ENCODE data around the gene SLC6A19. TPM values are rescaled to one million over a fixed set of nuclear protein-coding genes. Genes with fewer than 3 reads are reported as not detected.

Gene SLC6A19
- total RNA-seq, 2 experiments from 2014 or later, result not detected

- H3K9me3 ChIP-seq (ENCODE audit: control insufficient read depth in 1 of 2, insufficient read depth in 1 of 2, low read length in 2 of 2), result peaks cover 9 to 18% of the 10 kb centered on the region in 2 experiments
- H3K4me3 ChIP-seq (ENCODE audit: low read length), result no peak overlapping the region
- Mint-ChIP-seq H3K4me3 (no peak overlapping the region), H3K9me3 (peaks cover 5% of the 10 kb centered on the region), H3K36me3 (ENCODE audit: low read depth) (no peaks in the 10 kb centered on the region), H3K4me1 (ENCODE audit: low read depth) (peaks cover 11% of the 10 kb centered on the region), H3K27me3 (peaks cover 6% of the 10 kb centered on the region), H3K27ac (no peak overlapping the region)
- ATAC-seq (ENCODE audit: poor library complexity), result no peak
- peaks cover 0 to 2% of the 10 kb centered on the region in 2 experiments for H3K27me3 ChIP-seq (ENCODE audit: control insufficient read depth in 1 of 2, insufficient read depth in 2 of 2, low read length in 2 of 2)
- no peak overlapping the region for H3K27ac ChIP-seq (ENCODE audit: low read depth in 1 of 2, low read length in 2 of 2)
- CTCF ChIA-PET, result no interaction called here
- no peak for TF ChIP-seq CTCF (IDR thresholded peaks at IDR 0.05)
- no peaks in the 10 kb centered on the region for H3K4me1 ChIP-seq (ENCODE audit: insufficient read depth, low read length)
- no peak for DNase-seq
- H3K36me3 ChIP-seq (ENCODE audit: insufficient read depth, low read length), result no peaks in the 10 kb centered on the region
- POLR2A ChIA-PET, result no interaction called here
- intact Hi-C loops (cut with DNase I, micrococcal nuclease), result no loop called here
Measured at GRCh38 chr5:1231354-1231905, 30.0 kb downstream of the SLC6A19 start.

GRCh38 chr5:1232780-1233179 lies 31.4 kb downstream of the SLC6A19 start:
- no peak for DNase-seq
- peaks cover 6% of the 10 kb centered on the region for H3K27me3 Mint-ChIP-seq
- peaks cover 7% of the 10 kb centered on the region for H3K9me3 Mint-ChIP-seq
- POLR2A ChIA-PET, result no interaction called here
- H3K4me3 ChIP-seq (ENCODE audit: low read length), result no peak overlapping the region
- CTCF ChIA-PET, result no interaction called here
- peaks cover 12 to 30% of the 10 kb centered on the region in 2 experiments for H3K9me3 ChIP-seq (ENCODE audit: control insufficient read depth in 1 of 2, insufficient read depth in 1 of 2, low read length in 2 of 2)
- H3K27ac Mint-ChIP-seq, result no peak overlapping the region
- intact Hi-C loops (cut with DNase I, micrococcal nuclease), result no loop called here
- no peak for ATAC-seq (ENCODE audit: poor library complexity)
- no peak overlapping the region for H3K27ac ChIP-seq (ENCODE audit: low read depth in 1 of 2, low read length in 2 of 2)
- no peaks in the 10 kb centered on the region for H3K4me1 ChIP-seq (ENCODE audit: insufficient read depth, low read length)
- no peaks in the 10 kb centered on the region for H3K36me3 ChIP-seq (ENCODE audit: insufficient read depth, low read length)
- H3K36me3 Mint-ChIP-seq (ENCODE audit: low read depth), result no peaks in the 10 kb centered on the region
- no peak for TF ChIP-seq CTCF (IDR thresholded peaks at IDR 0.05)
- peaks cover 6% of the 10 kb centered on the region for H3K4me1 Mint-ChIP-seq (ENCODE audit: low read depth)
- H3K4me3 Mint-ChIP-seq, result no peak overlapping the region
- peaks cover 0 to 2% of the 10 kb centered on the region in 2 experiments for H3K27me3 ChIP-seq (ENCODE audit: control insufficient read depth in 1 of 2, insufficient read depth in 2 of 2, low read length in 2 of 2)

- ATAC-seq (ENCODE audit: poor library complexity) (no peak), DNase-seq (no peak)
- no peak overlapping the region for H3K27ac Mint-ChIP-seq
- Histone ChIP-seq H3K27me3 (ENCODE audit: control insufficient read depth in 1 of 2, insufficient read depth in 2 of 2, low read length in 2 of 2) (no peaks in the 10 kb centered on the region), H3K27ac (ENCODE audit: low read depth in 1 of 2, low read length in 2 of 2) (no peak overlapping the region), H3K4me3 (ENCODE audit: low read length) (no peak overlapping the region), H3K9me3 (ENCODE audit: control insufficient read depth in 1 of 2, insufficient read depth in 1 of 2, low read length in 2 of 2) (peaks cover 12 to 30% of the 10 kb centered on the region in 2 experiments), H3K4me1 (ENCODE audit: insufficient read depth, low read length) (no peaks in the 10 kb centered on the region), H3K36me3 (ENCODE audit: insufficient read depth, low read length) (no peaks in the 10 kb centered on the region)
- intact Hi-C loops (cut with DNase I, micrococcal nuclease), result no loop called here
- ChIA-PET CTCF (no interaction called here), POLR2A (interaction anchor here (1.0 kb wide), 1 partner anchor 20 kb away, joined by 3 read pairs; no protein-coding TSS in a partner anchor)
- H3K36me3 Mint-ChIP-seq (ENCODE audit: low read depth), result no peaks in the 10 kb centered on the region
- H3K9me3 Mint-ChIP-seq, result peaks cover 7% of the 10 kb centered on the region
- no peaks in the 10 kb centered on the region for H3K27me3 Mint-ChIP-seq
- no peak for TF ChIP-seq CTCF (IDR thresholded peaks at IDR 0.05)
- H3K4me3 Mint-ChIP-seq, result no peak overlapping the region
- H3K4me1 Mint-ChIP-seq (ENCODE audit: low read depth), result no peaks in the 10 kb centered on the region
Measured at GRCh38 chr5:1235379-1235778, 34.0 kb downstream of the SLC6A19 start.
